Bronchial epithelial cell (primary cell): ENCODE results near the gene FOXN3. TPM values are rescaled to one million over a fixed set of nuclear protein-coding genes. Genes with fewer than 3 reads are reported as not detected.

Experiments used
- DNase-seq: peaks from one replicate; pipeline ENCODE4 v3.0.0-alpha.2; 2010; ENCODE audit warnings: low read depth
- FAIRE-seq: peaks from 2 replicates; lab custom pipeline; 2011; peaks lifted over from hg19 to GRCh38; lab: Jason Lieb, UNC
- H3K27me3 ChIP-seq: 2 replicates; pipeline ENCODE4 v1.5.1; 2011; ENCODE audit warnings: low read length; ENCODE audit not compliant: control insufficient read depth, insufficient read depth
- H3K36me3 ChIP-seq: 2 replicates; pipeline ENCODE4 v1.5.1; 2011; ENCODE audit warnings: low read length; ENCODE audit not compliant: control insufficient read depth, insufficient read depth
- H3K4me3 ChIP-seq: 2 replicates; pipeline ENCODE4 v1.5.1; 2011; ENCODE audit warnings: mild to moderate bottlenecking, low read depth, low read length, control low read depth
- total RNA-seq: library from RNA; depleted of rRNA; stranded (reverse); fragments of >200 nt; gene quantifications from 2 replicates; pipeline ENCODE4 v1.2.1, GENCODE V29; 2014
- TF ChIP-seq, protein P1 (sequence below): IDR thresholded peaks from 2 replicates; pipeline ENCODE4 v1.5.1; 2011; ENCODE audit warnings: mild to moderate bottlenecking, moderate library complexity, low read length, control low read depth, inconsistent platforms; ENCODE audit not compliant: insufficient read depth, severe bottlenecking

Gene FOXN3
- total RNA-seq, 1 donor from 2014 or later: 5.8 TPM

DNA sequence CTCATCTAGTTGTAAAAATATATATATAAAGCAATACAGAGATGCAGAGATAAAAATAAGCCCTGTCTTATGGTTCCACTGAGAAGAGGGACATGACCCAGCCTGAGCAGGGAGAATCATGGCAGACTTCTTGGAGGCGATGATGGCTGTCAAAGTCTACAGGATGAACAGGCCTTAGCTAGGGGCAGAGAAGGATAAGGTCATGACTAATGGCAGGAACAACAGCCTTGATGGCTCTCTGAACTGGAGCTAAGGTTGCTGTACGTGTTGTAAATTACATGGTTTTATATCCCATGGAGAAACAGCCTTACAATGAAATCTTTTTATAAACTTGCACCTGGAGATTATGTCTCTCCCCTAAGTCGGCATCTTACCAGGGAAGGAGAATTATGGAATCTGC is 32.4 kb downstream of the FOXN3 start:
- TF ChIP-seq, protein P1, sequence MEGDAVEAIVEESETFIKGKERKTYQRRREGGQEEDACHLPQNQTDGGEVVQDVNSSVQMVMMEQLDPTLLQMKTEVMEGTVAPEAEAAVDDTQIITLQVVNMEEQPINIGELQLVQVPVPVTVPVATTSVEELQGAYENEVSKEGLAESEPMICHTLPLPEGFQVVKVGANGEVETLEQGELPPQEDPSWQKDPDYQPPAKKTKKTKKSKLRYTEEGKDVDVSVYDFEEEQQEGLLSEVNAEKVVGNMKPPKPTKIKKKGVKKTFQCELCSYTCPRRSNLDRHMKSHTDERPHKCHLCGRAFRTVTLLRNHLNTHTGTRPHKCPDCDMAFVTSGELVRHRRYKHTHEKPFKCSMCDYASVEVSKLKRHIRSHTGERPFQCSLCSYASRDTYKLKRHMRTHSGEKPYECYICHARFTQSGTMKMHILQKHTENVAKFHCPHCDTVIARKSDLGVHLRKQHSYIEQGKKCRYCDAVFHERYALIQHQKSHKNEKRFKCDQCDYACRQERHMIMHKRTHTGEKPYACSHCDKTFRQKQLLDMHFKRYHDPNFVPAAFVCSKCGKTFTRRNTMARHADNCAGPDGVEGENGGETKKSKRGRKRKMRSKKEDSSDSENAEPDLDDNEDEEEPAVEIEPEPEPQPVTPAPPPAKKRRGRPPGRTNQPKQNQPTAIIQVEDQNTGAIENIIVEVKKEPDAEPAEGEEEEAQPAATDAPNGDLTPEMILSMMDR: no peak
- DNase-seq: no peak
- Histone ChIP-seq H3K4me3 (no peak overlapping the region), H3K36me3 (no peaks in the 10 kb centered on the region), H3K27me3 (no peaks in the 10 kb centered on the region)
- FAIRE-seq: no peak

DNA sequence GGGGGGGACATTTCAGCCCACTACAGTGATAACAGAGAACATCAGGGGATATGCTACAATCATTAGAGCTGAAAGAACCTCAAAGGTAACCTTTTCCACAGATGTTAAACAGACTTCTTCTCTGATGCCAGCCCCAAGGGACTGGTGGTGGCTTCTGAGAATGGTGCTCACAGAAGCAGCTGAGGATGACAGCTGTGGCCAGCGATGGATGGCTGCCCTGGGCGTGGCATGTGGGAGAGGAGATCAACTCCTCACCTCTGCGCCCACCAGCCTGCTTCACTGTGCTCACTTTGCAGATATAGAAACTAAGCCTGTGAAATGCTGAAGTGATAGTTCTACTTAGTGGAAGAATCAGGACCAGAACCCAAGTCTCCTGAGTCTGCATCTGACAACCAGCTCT is 33.0 kb downstream of the FOXN3 start:
- FAIRE-seq (no peak), DNase-seq (no peak)
- Histone ChIP-seq H3K36me3 (no peaks in the 10 kb centered on the region), H3K4me3 (no peak overlapping the region), H3K27me3 (no peaks in the 10 kb centered on the region)
- TF ChIP-seq, protein P1: no peak

DNA sequence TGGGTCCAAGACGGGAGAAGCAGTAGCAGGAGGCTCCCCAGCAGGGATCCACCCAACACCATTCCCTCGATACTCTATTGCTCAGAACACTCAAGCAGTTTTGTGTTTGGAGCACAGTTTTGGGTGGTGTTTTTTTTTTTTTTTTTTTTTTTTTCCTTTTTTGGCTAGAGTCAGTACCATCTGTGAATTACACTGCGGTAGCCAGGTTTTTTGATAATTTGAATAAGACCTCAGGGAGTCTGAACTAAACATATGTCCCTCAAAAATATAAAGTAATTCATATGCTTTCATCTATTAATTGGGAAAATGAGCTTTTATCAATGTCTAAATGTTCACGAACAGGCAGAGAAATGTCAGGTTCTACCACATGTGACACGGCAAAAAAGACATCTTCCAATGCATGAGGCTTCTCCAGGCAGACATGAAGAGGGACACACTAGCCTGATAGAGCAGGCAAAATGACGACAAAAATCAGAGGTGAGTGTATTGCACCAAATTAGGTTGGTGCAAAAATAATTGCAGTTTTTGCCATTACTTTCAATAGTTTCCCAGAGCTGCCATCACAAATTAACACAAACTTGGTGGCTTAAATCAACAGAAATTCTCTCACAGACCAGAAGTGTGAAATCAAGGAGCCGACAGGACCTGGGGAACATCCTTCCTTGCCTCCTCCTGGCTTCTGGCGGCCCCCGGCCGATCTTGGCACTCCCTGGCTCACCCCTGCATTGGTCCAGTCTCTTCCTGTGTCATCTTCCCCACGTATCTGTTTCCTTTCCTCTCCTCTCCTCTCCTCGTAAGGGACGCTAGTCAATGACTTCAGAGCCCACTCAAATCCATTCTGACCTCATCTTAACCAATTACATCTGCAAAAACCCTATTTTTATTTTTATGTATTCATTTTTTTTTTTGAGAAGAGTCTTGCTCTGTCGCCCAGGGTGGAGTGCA is 33.9 kb downstream of the FOXN3 start:
- no peak overlapping the region for H3K4me3 ChIP-seq
- DNase-seq: no peak
- H3K27me3 ChIP-seq: no peaks in the 10 kb centered on the region
- TF ChIP-seq, protein P1: no peak
- FAIRE-seq: no peak
- H3K36me3 ChIP-seq: no peaks in the 10 kb centered on the region

DNA sequence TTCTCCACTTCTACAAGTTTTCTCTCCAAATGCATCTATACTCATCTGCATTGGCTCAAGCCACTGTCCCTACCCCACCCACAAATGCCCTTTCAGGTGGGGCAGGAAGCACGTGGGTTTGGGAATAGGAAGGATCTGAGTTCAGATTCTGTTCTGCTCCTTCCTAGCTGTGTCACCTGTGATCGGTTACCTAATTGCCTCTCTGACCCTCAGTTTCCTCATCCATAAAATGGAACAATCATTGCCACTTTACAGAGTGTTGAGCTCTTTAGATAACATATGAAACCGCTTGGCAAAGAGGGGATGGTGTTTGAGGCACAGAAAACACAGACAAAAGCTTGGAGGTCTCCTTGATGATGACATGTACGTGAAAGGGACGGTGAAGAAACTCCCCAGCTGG is 34.5 kb downstream of the FOXN3 start:
- FAIRE-seq: no peak
- H3K27me3 ChIP-seq: no peaks in the 10 kb centered on the region
- H3K4me3 ChIP-seq: no peak overlapping the region
- no peak for DNase-seq
- no peaks in the 10 kb centered on the region for H3K36me3 ChIP-seq
- TF ChIP-seq, protein P1: no peak

DNA sequence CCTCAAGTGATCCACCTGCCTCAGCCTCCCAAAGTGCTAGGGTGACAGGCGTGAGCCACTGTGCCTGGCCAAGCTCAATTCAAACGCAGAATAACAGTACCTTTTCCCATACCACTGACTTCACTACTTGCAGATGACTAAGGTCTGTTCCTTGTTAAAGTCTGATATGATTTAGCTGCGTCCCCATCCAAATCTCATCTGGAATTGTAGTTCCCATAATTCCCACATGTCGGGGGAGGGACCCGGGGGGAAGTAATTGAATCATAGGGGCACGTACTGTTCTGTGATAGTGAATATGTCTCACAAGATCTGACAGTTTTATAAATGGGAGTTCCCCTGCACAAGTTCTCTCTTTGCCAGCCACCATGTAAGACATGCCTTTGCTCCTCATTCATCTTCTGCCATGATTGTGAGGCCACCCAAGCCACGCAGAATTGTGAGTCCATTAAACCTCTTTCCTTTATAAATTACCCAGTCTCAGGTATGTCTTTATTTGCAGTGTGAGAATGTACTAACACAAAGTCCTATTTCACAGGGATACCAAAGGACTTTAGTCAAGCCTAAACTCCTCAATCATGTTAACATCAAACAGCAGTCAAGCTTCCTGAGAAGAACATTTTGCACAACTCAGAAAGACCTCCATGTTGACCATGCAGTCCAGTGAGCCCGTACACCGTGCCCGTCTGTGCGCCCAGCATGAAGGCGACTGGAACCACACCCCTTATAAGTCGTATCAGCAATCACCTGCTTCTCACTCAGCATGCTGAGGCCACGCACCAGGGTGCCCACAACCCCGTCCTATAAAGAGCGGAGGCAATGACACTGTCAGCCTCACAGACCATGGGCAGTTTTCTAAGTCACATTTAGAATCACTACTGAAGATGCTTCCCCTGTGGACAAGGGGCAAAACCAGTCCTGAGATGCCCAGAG is 36.9 kb downstream of the FOXN3 start:
- no peak for FAIRE-seq
- Histone ChIP-seq H3K27me3 (no peaks in the 10 kb centered on the region), H3K36me3 (no peaks in the 10 kb centered on the region), H3K4me3 (no peak overlapping the region)
- TF ChIP-seq, protein P1: no peak
- no peak for DNase-seq
